K562 (cell line): Measurements from ENCODE around the gene CXCR5. TPM values are rescaled to one million over a fixed set of nuclear protein-coding genes. Genes with fewer than 3 reads are reported as not detected.

Experiments used
- ADNP ChIP-seq: fragments of 200-800 bp; sonication (Bioruptor generic); IDR thresholded peaks from 2 replicates; pipeline ENCODE4 v1.6.1; 2016; ENCODE audit warnings: missing genetic modification characterization, missing compliant biosample characterization
- CC2D1A ChIP-seq: fragments of 450-650 bp; IDR thresholded peaks from 2 replicates; pipeline ENCODE4 v1.6.1; 2017; ENCODE audit warnings: mild to moderate bottlenecking
- DMBX1 ChIP-seq: fragments of 250-450 bp; sonication (Bioruptor Pico); IDR thresholded peaks from 2 replicates; pipeline ENCODE4 v1.8.0; 2022; ENCODE audit warnings: inconsistent platforms, mild to moderate bottlenecking, moderate library complexity, borderline replicate concordance
- FOSL1 ChIP-seq: fragments of 200-800 bp; sonication (Bioruptor generic); conservative IDR thresholded peaks from 2 replicates; pipeline ENCODE4 v1.6.1; 2016; ENCODE audit warnings: missing genetic modification characterization, missing compliant biosample characterization
- FOXA3 ChIP-seq, 2 experiments: fragments of 450-650 bp in 1 of 2; sonication (generic) in 1 of 2; formaldehyde crosslinking; IDR thresholded peaks in 1 of 2; conservative IDR thresholded peaks in 1 of 2; 2 replicates each; pipeline versions ENCODE4 v1.4.0 to v1.8.0; 2020 to 2022; ENCODE audit warnings: mild to moderate bottlenecking in 2 of 2, missing genetic modification reagents in 1 of 2
- TRIM25 ChIP-seq: fragments of 450-650 bp; IDR thresholded peaks from 2 replicates; pipeline ENCODE4 v1.7.0; 2016; ENCODE audit warnings: borderline replicate concordance
- ZC3H8 ChIP-seq: fragments of 450-650 bp; IDR thresholded peaks from 2 replicates; pipeline ENCODE4 v1.6.1; 2017
- polyA plus RNA-seq, 8 experiments: library from polyadenylated mRNA; depleted of rRNA in 4 of 8; stranded (reverse) in 5 of 8; unstranded in 3 of 8; fragments of >200 nt; fragmentation: Nextera tagmentation in 2 of 8; fragmentation: Illumina TruSeq in 1 of 8; extraction: Ambion mirVana in 2 of 8; extraction: Trizol in 1 of 8; gene quantifications; 2 replicates each; pipeline versions ENCODE4 v1.2.1 to v1.2.3, GENCODE V29; 2011 to 2014; ENCODE audit warnings: inconsistent platforms in 1 of 8, missing spikeins in 1 of 8
- total RNA-seq, 7 experiments: library from RNA; depleted of rRNA in 6 of 7; stranded (reverse); fragments of >200 nt in 6 of 7; fragmentation: Illumina TruSeq in 2 of 7; extraction: Trizol in 2 of 7; gene quantifications; 2 replicates each; pipeline versions ENCODE4 v1.2.1 to v1.2.3, GENCODE V29; 2011 to 2021; ENCODE audit warnings: low replicate concordance in 1 of 7
- TF ChIP-seq, protein P1 (sequence below): fragments of 250-450 bp; sonication (Bioruptor Pico); IDR thresholded peaks from 2 replicates; pipeline ENCODE4 v1.5.0; 2020; ENCODE audit warnings: mild to moderate bottlenecking, borderline replicate concordance

Gene CXCR5
- total and polyA plus RNA-seq, 9 of the 15 experiments (the other 6 are each of a cell fraction or from before 2014, with no cell fraction given) = 0.03 to 0.06 TPM; not detected in 7

GRCh38 chr11:118843565-118843964, 40.1 kb upstream of the CXCR5 start (continued):
- TF ChIP-seq CC2D1A (no peak), ZC3H8 (no peak), TRIM25 (no peak), ADNP (tag) (no peak), DMBX1 (CRISPR knock-in tag) (no peak), FOSL1 (tag) (no peak), FOXA3 (CRISPR knock-in tag; conservative IDR thresholded peaks at IDR 0.05 in 1 of 2, IDR thresholded peaks at IDR 0.05 in 1 of 2) (no peak)
- TF ChIP-seq, protein P1, sequence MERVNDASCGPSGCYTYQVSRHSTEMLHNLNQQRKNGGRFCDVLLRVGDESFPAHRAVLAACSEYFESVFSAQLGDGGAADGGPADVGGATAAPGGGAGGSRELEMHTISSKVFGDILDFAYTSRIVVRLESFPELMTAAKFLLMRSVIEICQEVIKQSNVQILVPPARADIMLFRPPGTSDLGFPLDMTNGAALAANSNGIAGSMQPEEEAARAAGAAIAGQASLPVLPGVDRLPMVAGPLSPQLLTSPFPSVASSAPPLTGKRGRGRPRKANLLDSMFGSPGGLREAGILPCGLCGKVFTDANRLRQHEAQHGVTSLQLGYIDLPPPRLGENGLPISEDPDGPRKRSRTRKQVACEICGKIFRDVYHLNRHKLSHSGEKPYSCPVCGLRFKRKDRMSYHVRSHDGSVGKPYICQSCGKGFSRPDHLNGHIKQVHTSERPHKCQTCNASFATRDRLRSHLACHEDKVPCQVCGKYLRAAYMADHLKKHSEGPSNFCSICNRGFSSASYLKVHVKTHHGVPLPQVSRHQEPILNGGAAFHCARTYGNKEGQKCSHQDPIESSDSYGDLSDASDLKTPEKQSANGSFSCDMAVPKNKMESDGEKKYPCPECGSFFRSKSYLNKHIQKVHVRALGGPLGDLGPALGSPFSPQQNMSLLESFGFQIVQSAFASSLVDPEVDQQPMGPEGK (CRISPR knock-in tag) = no peak
- TF ChIP-seq, all 486 proteins: peak for 0
